HG03354 (cell line): ENCODE results near the gene ETNK1.
"Not testable (repeated sequence)": the region's sequence is repeated elsewhere in the genome, so short reads cannot be mapped to it uniquely, and the experiment has no call there.

Experiments used
- ATAC-seq: cut with Tn5 transposase; IDR thresholded peaks from one replicate; pipeline ENCODE4 v1.9.1; 2021; ENCODE audit warnings: mild to moderate bottlenecking; ENCODE audit not compliant: unreplicated experiment, poor library complexity, severe bottlenecking

Gene ETNK1

GRCh38 chr12:22684140-22685118 lies 59.5 kb downstream of the ETNK1 start:
- ATAC-seq, result peak; percentile 60

- no peak for ATAC-seq
Measured at GRCh38 chr12:22686193-22686592, 61.2 kb downstream of the ETNK1 start.

GRCh38 chr12:22687361-22688076 lies 62.5 kb downstream of the ETNK1 start:
- peak; percentile 85 for ATAC-seq

- ATAC-seq, result no peak
Measured at GRCh38 chr12:22689876-22690275, 64.9 kb downstream of the ETNK1 start.

- no peak for ATAC-seq
Measured at GRCh38 chr12:22691319-22691718, 66.3 kb downstream of the ETNK1 start.

GRCh38 chr12:22692467-22692866 lies 67.5 kb downstream of the ETNK1 start:
- ATAC-seq, result not testable (repeated sequence)

GRCh38 chr12:22692964-22693555 lies 68.1 kb downstream of the ETNK1 start:
- no peak for ATAC-seq

GRCh38 chr12:22698576-22698975 lies 73.6 kb downstream of the ETNK1 start:
- no peak for ATAC-seq

- ATAC-seq, result not testable (repeated sequence)
Measured at GRCh38 chr12:22699705-22700104, 74.7 kb downstream of the ETNK1 start.

GRCh38 chr12:22700106-22700505 lies 75.1 kb downstream of the ETNK1 start:
- no peak for ATAC-seq

GRCh38 chr12:22701216-22701809 lies 76.3 kb downstream of the ETNK1 start:
- not testable (repeated sequence) for ATAC-seq

GRCh38 chr12:22702690-22703089 lies 77.7 kb downstream of the ETNK1 start:
- ATAC-seq, result no peak

- peak; percentile 76 for ATAC-seq
Measured at GRCh38 chr12:22709292-22709691, 84.3 kb downstream of the ETNK1 start.

- ATAC-seq, result no peak
Measured at GRCh38 chr12:22712083-22712482, 87.1 kb downstream of the ETNK1 start.

- ATAC-seq, result no peak
Measured at GRCh38 chr12:22715254-22715653, 90.3 kb downstream of the ETNK1 start.

GRCh38 chr12:22719745-22720144 lies 94.8 kb downstream of the ETNK1 start:
- no peak for ATAC-seq

GRCh38 chr12:22722081-22722480 lies 97.1 kb downstream of the ETNK1 start:
- ATAC-seq, result no peak

- ATAC-seq, result no peak
Measured at GRCh38 chr12:22722779-22723178, 97.8 kb downstream of the ETNK1 start.

- ATAC-seq, result no peak
Measured at GRCh38 chr12:22728987-22729386, 104.0 kb downstream of the ETNK1 start.

GRCh38 chr12:22729431-22729956 lies 104.5 kb downstream of the ETNK1 start:
- ATAC-seq, result no peak
